ENCODE results near the gene CAPSL.

GRCh38 chr5:35908228-35908627 is 30.2 kb downstream of the CAPSL start:
- TF ChIP-seq POLR2A (IDR thresholded peaks at IDR 0.05) (no peak), CTCF (IDR thresholded peaks at IDR 0.05) (no peak)
